ENCODE data around the gene U2AF1L4. TPM values are rescaled to one million over a fixed set of nuclear protein-coding genes. Genes with fewer than 3 reads are reported as not detected.

U2AF1L4 gene
- total RNA-seq, 1 experiment from 2014 or later: 14.3 TPM

- H3K79me2 ChIP-seq (ENCODE audit: low read depth): peaks cover 19% of the 10 kb centered on the region
- peak within 1 kb of the TSS; percentile 95 for H3K4me2 ChIP-seq
- H2AFZ ChIP-seq: peak within 1 kb of the TSS; percentile 75
- H3K27me3 ChIP-seq (ENCODE audit: insufficient read depth, low read depth): no peaks in the 10 kb centered on the region
- no peaks in the 10 kb centered on the region; the same call in 1 of the 2 replicates for H3K36me3 ChIP-seq (ENCODE audit: low read depth)
- H4K20me1 ChIP-seq (ENCODE audit: insufficient read depth): peaks cover 4% of the 10 kb centered on the region; the same call in 1 of the 2 replicates
- H3K27ac ChIP-seq: peak within 1 kb of the TSS; percentile 67
- POLR2A ChIA-PET (ENCODE audit: unreplicated experiment): interaction anchor here (0.6 kb wide), 1 partner anchor 8 kb away, joined by 6 read pairs; the partner anchor contains the start of gene LIN37
- TF ChIP-seq EZH2 (IDR thresholded peaks at IDR 0.05; ENCODE audit: low read depth) (no peak), CTCF (conservative IDR thresholded peaks at IDR 0.05) (no peak)
- peaks cover 19% of the 10 kb centered on the region for H3F3A ChIP-seq (ENCODE audit: insufficient read depth, low read depth)
- no peak for DNase-seq
- H3K9me2 ChIP-seq (ENCODE audit: insufficient read depth): no peaks in the 10 kb centered on the region
- peak within 1 kb of the TSS; percentile 67 for H3K4me3 ChIP-seq
- CTCF ChIA-PET: no interaction called here
- intact Hi-C loops (cut with micrococcal nuclease; ENCODE audit: unreplicated experiment): no loop called here
- peaks cover 13% of the 10 kb centered on the region for H3K4me1 ChIP-seq (replicated peaks; ENCODE audit: insufficient read depth)
- H3K9me3 ChIP-seq (ENCODE audit: insufficient read depth, low read depth): no peaks in the 10 kb centered on the region
- no TSS peak for BruUV-seq (replicated peaks)
Observed at GRCh38 chr19:35756377-35757230, 11.4 kb upstream of the U2AF1L4 start, which contains the start of gene HSPB6. Gene HSPB6, minus strand, starts transcription at chr19:35757029. Its CDS starts 21 bp downstream, at chr19:35757008.

- peaks cover 19% of the 10 kb centered on the region for H3K79me2 ChIP-seq (ENCODE audit: low read depth)
Observed at GRCh38 chr19:35755550-35756376, 10.5 kb upstream of the U2AF1L4 start.

More at GRCh38 chr19:35755550-35756376, 10.5 kb upstream of the U2AF1L4 start:
- H3K4me1 ChIP-seq (replicated peaks; ENCODE audit: insufficient read depth): peaks cover 13% of the 10 kb centered on the region
- H3F3A ChIP-seq (ENCODE audit: insufficient read depth, low read depth): peaks cover 13% of the 10 kb centered on the region
- BruUV-seq (replicated peaks): no TSS peak
- intact Hi-C loops (cut with micrococcal nuclease; ENCODE audit: unreplicated experiment): no loop called here
- H3K27me3 ChIP-seq (ENCODE audit: insufficient read depth, low read depth): no peaks in the 10 kb centered on the region
- CTCF ChIA-PET: no interaction called here
- no peak overlapping the region for H2AFZ ChIP-seq
- H3K9me2 ChIP-seq (ENCODE audit: insufficient read depth): no peaks in the 10 kb centered on the region
- H4K20me1 ChIP-seq (ENCODE audit: insufficient read depth): peaks cover 4% of the 10 kb centered on the region; the same call in 1 of the 2 replicates
- H3K27ac ChIP-seq: no peak overlapping the region
- H3K9me3 ChIP-seq (ENCODE audit: insufficient read depth, low read depth): no peaks in the 10 kb centered on the region
- H3K4me2 ChIP-seq: no peak overlapping the region
- POLR2A ChIA-PET (ENCODE audit: unreplicated experiment): no interaction called here
- no peak overlapping the region for H3K4me3 ChIP-seq
- no peaks in the 10 kb centered on the region; the same call in 1 of the 2 replicates for H3K36me3 ChIP-seq (ENCODE audit: low read depth)
- TF ChIP-seq EZH2 (IDR thresholded peaks at IDR 0.05; ENCODE audit: low read depth) (no peak), CTCF (conservative IDR thresholded peaks at IDR 0.05) (no peak)
- no peak for DNase-seq
